Measurements from ENCODE around the gene CACTIN. TPM values are rescaled to one million over a fixed set of nuclear protein-coding genes. Genes with fewer than 3 reads are reported as not detected.
"Not testable (repeated sequence)": the region's sequence is repeated elsewhere in the genome, so short reads cannot be mapped to it uniquely, and the experiment has no call there.

The CACTIN gene
- total and polyA plus RNA-seq, 9 donors: 2.7 to 39.1 (median 28.8) TPM

- Histone ChIP-seq H3K27ac (no peak overlapping the region), H3K36me3 (no peaks in the 10 kb centered on the region), H3K4me3 (no peak overlapping the region), H3K4me1 (ENCODE audit: insufficient read depth) (no peaks in the 10 kb centered on the region), H3K9me3 (no peaks in the 10 kb centered on the region), H3K27me3 (no peaks in the 10 kb centered on the region)
- 94% methylated on average over 22 to 33 of the region's 33 CpGs for WGBS, 3 donors
- no peak for TF ChIP-seq POLR2A (IDR thresholded peaks at IDR 0.05)
- TF ChIP-seq, protein P1, sequence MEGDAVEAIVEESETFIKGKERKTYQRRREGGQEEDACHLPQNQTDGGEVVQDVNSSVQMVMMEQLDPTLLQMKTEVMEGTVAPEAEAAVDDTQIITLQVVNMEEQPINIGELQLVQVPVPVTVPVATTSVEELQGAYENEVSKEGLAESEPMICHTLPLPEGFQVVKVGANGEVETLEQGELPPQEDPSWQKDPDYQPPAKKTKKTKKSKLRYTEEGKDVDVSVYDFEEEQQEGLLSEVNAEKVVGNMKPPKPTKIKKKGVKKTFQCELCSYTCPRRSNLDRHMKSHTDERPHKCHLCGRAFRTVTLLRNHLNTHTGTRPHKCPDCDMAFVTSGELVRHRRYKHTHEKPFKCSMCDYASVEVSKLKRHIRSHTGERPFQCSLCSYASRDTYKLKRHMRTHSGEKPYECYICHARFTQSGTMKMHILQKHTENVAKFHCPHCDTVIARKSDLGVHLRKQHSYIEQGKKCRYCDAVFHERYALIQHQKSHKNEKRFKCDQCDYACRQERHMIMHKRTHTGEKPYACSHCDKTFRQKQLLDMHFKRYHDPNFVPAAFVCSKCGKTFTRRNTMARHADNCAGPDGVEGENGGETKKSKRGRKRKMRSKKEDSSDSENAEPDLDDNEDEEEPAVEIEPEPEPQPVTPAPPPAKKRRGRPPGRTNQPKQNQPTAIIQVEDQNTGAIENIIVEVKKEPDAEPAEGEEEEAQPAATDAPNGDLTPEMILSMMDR (IDR thresholded peaks at IDR 0.05): no peak
- no peak for TF ChIP-seq EP300 (IDR thresholded peaks at IDR 0.05)
- intact Hi-C loops (cut with DNase I): no loop called here
- no peak for DNase-seq
Measured at GRCh38 chr19:3648037-3648905, 21.7 kb upstream of the CACTIN start.

DNA sequence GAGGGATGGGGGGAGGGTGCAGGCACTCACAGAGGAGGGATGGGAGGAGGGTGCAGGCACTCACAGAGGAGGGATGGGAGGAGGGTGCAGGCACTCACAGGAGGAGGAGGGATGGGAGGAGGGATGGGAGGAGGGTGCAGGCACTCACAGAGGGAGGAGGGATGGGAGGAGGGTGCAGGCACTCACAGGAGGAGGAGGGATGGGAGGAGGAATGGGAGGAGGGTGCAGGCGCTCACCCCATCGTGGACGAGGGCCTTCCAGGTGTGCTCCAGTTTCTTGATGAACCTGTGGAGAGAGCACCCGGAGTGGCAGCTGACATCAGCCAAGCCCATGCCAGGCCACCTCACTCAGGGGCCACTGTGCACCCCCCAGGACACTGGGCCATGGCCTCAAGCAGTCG lies 20.5 kb upstream of the CACTIN start:
- H3K27ac ChIP-seq; H3K4me3 ChIP-seq; H3K36me3 ChIP-seq; H3K9me3 ChIP-seq; H3K4me1 ChIP-seq (ENCODE audit: insufficient read depth); intact Hi-C loops (cut with DNase I); H3K27me3 ChIP-seq; DNase-seq: not testable (repeated sequence)
- 88 to 92% (median 91%) methylated on average over 5 of the region's 5 CpGs for WGBS, 3 donors

DNA sequence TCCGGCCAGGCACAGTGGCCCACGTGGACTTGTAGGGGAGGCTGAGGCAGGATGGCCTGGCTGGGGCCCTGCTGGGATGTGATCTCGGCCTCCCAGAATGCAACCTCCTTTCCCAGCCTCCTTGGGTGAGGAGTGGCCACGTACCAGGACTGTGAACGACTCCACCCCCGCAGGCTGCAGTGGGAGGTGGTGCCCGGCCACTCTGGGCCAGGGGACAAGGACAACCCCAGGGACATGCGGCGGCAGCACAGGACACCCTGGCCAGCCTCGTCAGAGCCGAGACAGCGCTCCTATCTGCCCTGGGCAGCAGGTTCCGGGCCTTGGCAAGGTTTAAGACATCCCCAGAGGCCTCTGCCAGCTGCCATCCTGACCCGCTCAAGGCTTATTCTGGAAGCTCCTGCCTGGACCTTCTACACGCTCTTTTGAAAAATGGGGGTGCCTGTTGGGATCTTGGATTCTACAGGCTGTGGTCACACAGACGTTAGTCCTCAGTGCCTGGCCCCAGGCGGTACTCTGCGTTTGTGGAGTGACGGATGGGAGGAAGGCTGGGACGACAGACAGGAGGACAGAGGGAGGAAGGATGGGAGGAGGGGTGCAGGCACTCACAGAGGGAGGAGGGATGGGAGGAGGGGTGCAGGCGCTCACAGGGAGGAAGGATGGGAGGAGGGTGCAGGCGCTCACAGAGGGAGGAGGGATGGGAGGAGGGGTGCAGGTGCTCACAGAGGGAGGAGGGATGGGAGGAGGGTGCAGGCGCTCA lies 19.9 kb upstream of the CACTIN start:
- H3K36me3 ChIP-seq: no peaks in the 10 kb centered on the region
- 85 to 88% (median 85%) methylated on average over 22 to 23 of the region's 23 CpGs for WGBS, 3 donors
- TF ChIP-seq EP300 (IDR thresholded peaks at IDR 0.05) (no peak), POLR2A (IDR thresholded peaks at IDR 0.05) (no peak)
- TF ChIP-seq, protein P1 (IDR thresholded peaks at IDR 0.05): no peak

DNA sequence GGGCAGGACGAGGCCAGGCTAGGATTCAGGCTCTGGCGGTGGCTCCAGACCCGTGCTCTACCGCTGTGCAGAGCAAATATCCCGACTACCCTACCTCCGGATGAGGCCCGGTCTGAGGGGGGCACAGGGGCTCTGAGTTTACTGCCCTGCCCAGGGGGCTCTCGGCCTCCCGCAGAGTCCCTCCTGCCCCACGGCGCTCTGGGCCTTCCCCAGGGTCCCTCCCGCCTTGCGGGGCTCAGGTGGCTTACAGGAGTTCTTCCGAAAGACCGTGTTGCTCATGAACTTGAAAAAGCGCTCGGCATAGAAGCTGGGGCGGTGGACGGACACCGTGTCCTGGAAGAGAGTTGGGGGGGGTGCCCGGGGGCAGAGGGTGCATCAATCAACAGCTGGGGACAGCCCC lies 19.1 kb upstream of the CACTIN start:
- DNase-seq: no peak
- Histone ChIP-seq H3K27me3 (no peaks in the 10 kb centered on the region), H3K4me1 (ENCODE audit: insufficient read depth) (no peaks in the 10 kb centered on the region), H3K4me3 (no peak overlapping the region), H3K36me3 (no peaks in the 10 kb centered on the region), H3K27ac (no peak overlapping the region), H3K9me3 (no peaks in the 10 kb centered on the region)
- 82 to 91% (median 87%) methylated on average over 21 of the region's 21 CpGs for WGBS, 3 donors
- TF ChIP-seq EP300 (IDR thresholded peaks at IDR 0.05) (no peak), POLR2A (IDR thresholded peaks at IDR 0.05) (no peak)
- TF ChIP-seq, protein P1 (IDR thresholded peaks at IDR 0.05): no peak
- intact Hi-C loops (cut with DNase I): no loop called here

More for the DNA sequence above, 19.9 kb upstream of the CACTIN start:
- H3K9me3 ChIP-seq: no peaks in the 10 kb centered on the region
- intact Hi-C loops (cut with DNase I): no loop called here
- no peaks in the 10 kb centered on the region for H3K27me3 ChIP-seq
- DNase-seq: no peak
- H3K27ac ChIP-seq: no peak overlapping the region
- no peaks in the 10 kb centered on the region for H3K4me1 ChIP-seq (ENCODE audit: insufficient read depth)
- H3K4me3 ChIP-seq: no peak overlapping the region

- no peak for DNase-seq
- Histone ChIP-seq H3K4me1 (ENCODE audit: insufficient read depth) (no peaks in the 10 kb centered on the region), H3K4me3 (no peak overlapping the region), H3K36me3 (no peaks in the 10 kb centered on the region), H3K27ac (no peak overlapping the region), H3K9me3 (no peaks in the 10 kb centered on the region), H3K27me3 (no peaks in the 10 kb centered on the region)
- intact Hi-C loops (cut with DNase I): no loop called here
- WGBS, 3 donors: 66 to 81% (median 74%) methylated on average over 11 of the region's 11 CpGs
- TF ChIP-seq POLR2A (IDR thresholded peaks at IDR 0.05): no peak
- TF ChIP-seq, protein P1 (IDR thresholded peaks at IDR 0.05): no peak
- no peak for TF ChIP-seq EP300 (IDR thresholded peaks at IDR 0.05)
Measured at GRCh38 chr19:3645067-3645396, 18.4 kb upstream of the CACTIN start.
